ENCODE data around the gene MAGIX. TPM values are rescaled to one million over a fixed set of nuclear protein-coding genes. Genes with fewer than 3 reads are reported as not detected.
A peak's percentile ranks its signal among the peaks of the same experiment; 100 is the strongest.
"Not testable (repeated sequence)": the region's sequence is repeated elsewhere in the genome, so short reads cannot be mapped to it uniquely, and the experiment has no call there.

Gene MAGIX
- total RNA-seq (2014; rRNA removed; shearing (Covaris generic)) = 0.48 and 2.3 TPM in 2 replicates

GRCh38 chrX:49162620-49163019 is at the start of gene MAGIX:
Gene MAGIX, plus strand, starts transcription at chrX:49162758. Its CDS starts 132 bp downstream, at chrX:49162890.
- no peak for DNase-seq (ENCODE audit: low spot score)

- DNase-seq (ENCODE audit: low spot score) = no peak
These were observed 46.5 kb upstream of the MAGIX start for GRCh38 chrX:49116076-49116475.

GRCh38 chrX:49116716-49117115 is 45.8 kb upstream of the MAGIX start:
- DNase-seq (ENCODE audit: low spot score) = no peak

GRCh38 chrX:49117581-49117980 is 45.0 kb upstream of the MAGIX start:
- DNase-seq (ENCODE audit: low spot score) = no peak

- no peak for DNase-seq (ENCODE audit: low spot score)
These were observed 42.5 kb upstream of the MAGIX start for GRCh38 chrX:49120091-49120490.

GRCh38 chrX:49122499-49122898 is 40.1 kb upstream of the MAGIX start:
- no peak for DNase-seq (ENCODE audit: low spot score)

- not testable (repeated sequence) for DNase-seq (ENCODE audit: low spot score)
These were observed 34.8 kb upstream of the MAGIX start for GRCh38 chrX:49127742-49128258.

GRCh38 chrX:49129427-49129826 is 33.1 kb upstream of the MAGIX start:
- DNase-seq (ENCODE audit: low spot score) = no peak

GRCh38 chrX:49132275-49132674 is 30.3 kb upstream of the MAGIX start:
- DNase-seq (ENCODE audit: low spot score) = not testable (repeated sequence)

GRCh38 chrX:49133759-49134158 is 28.8 kb upstream of the MAGIX start:
- DNase-seq (ENCODE audit: low spot score) = no peak

GRCh38 chrX:49137492-49137891 is 25.1 kb upstream of the MAGIX start:
- DNase-seq (ENCODE audit: low spot score) = no peak

GRCh38 chrX:49139713-49140112 is 22.8 kb upstream of the MAGIX start:
- DNase-seq (ENCODE audit: low spot score) = no peak

GRCh38 chrX:49142264-49142663 is 20.3 kb upstream of the MAGIX start:
- DNase-seq (ENCODE audit: low spot score) = not testable (repeated sequence)

GRCh38 chrX:49143154-49143553 is 19.4 kb upstream of the MAGIX start:
- DNase-seq (ENCODE audit: low spot score) = not testable (repeated sequence)

- no peak for DNase-seq (ENCODE audit: low spot score)
These were observed 15.3 kb upstream of the MAGIX start for GRCh38 chrX:49147282-49147681.

GRCh38 chrX:49147936-49148335 is 14.6 kb upstream of the MAGIX start:
- no peak for DNase-seq (ENCODE audit: low spot score)

- DNase-seq (ENCODE audit: low spot score) = not testable (repeated sequence)
These were observed 14.0 kb upstream of the MAGIX start for GRCh38 chrX:49148390-49149100.

GRCh38 chrX:49149291-49149690 is 13.3 kb upstream of the MAGIX start:
- DNase-seq (ENCODE audit: low spot score) = not testable (repeated sequence)

- DNase-seq (ENCODE audit: low spot score) = no peak
These were observed 9.1 kb upstream of the MAGIX start for GRCh38 chrX:49153467-49153866.

GRCh38 chrX:49155243-49155899 is 7.2 kb upstream of the MAGIX start:
- no peak for DNase-seq (ENCODE audit: low spot score)

GRCh38 chrX:49155900-49156837 is 6.4 kb upstream of the MAGIX start:
- peak; percentile 69 for DNase-seq (ENCODE audit: low spot score)

- no peak for DNase-seq (ENCODE audit: low spot score)
These were observed 5.4 kb upstream of the MAGIX start for GRCh38 chrX:49157194-49157593.

Data from H4 (cell line).